ENCODE results near the gene ATP2B2.

GRCh38 chr3:10377148-10377725, 128.1 kb downstream of the ATP2B2 start:
- no peak for TF ChIP-seq CTCF (IDR thresholded peaks at IDR 0.05)
- TF ChIP-seq POLR2A (IDR thresholded peaks at IDR 0.05), result no peak

Measured in transverse colon (tissue), 3 donors.